Astrocyte (in vitro differentiated cells and primary cell): ENCODE data around the gene CDHR5. TPM values are rescaled to one million over a fixed set of nuclear protein-coding genes. Genes with fewer than 3 reads are reported as not detected.
A peak's percentile ranks its signal among the peaks of the same experiment; 100 is the strongest.

Experiments used
- DNase-seq: peaks from one replicate; pipeline ENCODE4 v3.0.0-alpha.2; 2010; ENCODE audit warnings: low read depth
- FAIRE-seq: peaks from 2 replicates; lab custom pipeline; 2011; peaks lifted over from hg19 to GRCh38; lab: Jason Lieb, UNC
- H2AFZ ChIP-seq: 2 replicates; pipeline ENCODE4 v1.6.0; 2012; ENCODE audit warnings: low read depth, low read length, inconsistent platforms
- H3K27ac ChIP-seq: 2 replicates; pipeline ENCODE4 v1.5.1; 2011; ENCODE audit warnings: low read depth, low read length, inconsistent platforms
- H3K27me3 ChIP-seq: 2 replicates; pipeline ENCODE4 v1.6.0; 2011; ENCODE audit warnings: low read length, inconsistent platforms; ENCODE audit not compliant: insufficient read depth
- H3K36me3 ChIP-seq: 2 replicates; pipeline ENCODE4 v1.5.1; 2011; ENCODE audit warnings: low read length, inconsistent platforms; ENCODE audit not compliant: insufficient read depth
- H3K4me1 ChIP-seq: 2 replicates; pipeline ENCODE4 v1.5.1; 2011; ENCODE audit warnings: low read length, inconsistent platforms; ENCODE audit not compliant: insufficient read depth
- H3K4me2 ChIP-seq: 2 replicates; pipeline ENCODE4 v1.6.0; 2012; ENCODE audit warnings: low read length, inconsistent platforms
- H3K4me3 ChIP-seq: 2 replicates; pipeline ENCODE4 v1.5.1; 2011; ENCODE audit warnings: low read depth, mild to moderate bottlenecking, low read length, inconsistent platforms; ENCODE audit not compliant: insufficient read depth
- H3K79me2 ChIP-seq: 2 replicates; pipeline ENCODE4 v1.6.0; 2012; ENCODE audit warnings: mild to moderate bottlenecking, low read length, inconsistent platforms; ENCODE audit not compliant: insufficient read depth
- H3K9ac ChIP-seq: 2 replicates; pipeline ENCODE4 v1.6.0; 2012; ENCODE audit warnings: mild to moderate bottlenecking, low read length, inconsistent platforms
- H3K9me3 ChIP-seq: 2 replicates; pipeline ENCODE4 v1.5.1; 2012; ENCODE audit warnings: low read depth, mild to moderate bottlenecking, low read length, inconsistent platforms; ENCODE audit not compliant: insufficient read depth
- H4K20me1 ChIP-seq: 2 replicates; pipeline ENCODE4 v1.6.0; 2012; ENCODE audit warnings: low read length, inconsistent platforms; ENCODE audit not compliant: insufficient read depth
- H3K27ac Mint-ChIP-seq: one replicate; pipeline ENCODE4 v1.8.0; 2021; ENCODE audit warnings: mild to moderate bottlenecking, mixed read lengths; ENCODE audit not compliant: unreplicated experiment
- H3K27me3 Mint-ChIP-seq: one replicate; pipeline ENCODE4 v1.8.0; 2021; ENCODE audit warnings: low read depth, mixed read lengths; ENCODE audit not compliant: unreplicated experiment
- H3K36me3 Mint-ChIP-seq: one replicate; pipeline ENCODE4 v1.8.0; 2021; ENCODE audit warnings: low read depth, mixed read lengths; ENCODE audit not compliant: unreplicated experiment
- H3K4me1 Mint-ChIP-seq: one replicate; pipeline ENCODE4 v1.8.0; 2021; ENCODE audit warnings: low read depth, mixed read lengths; ENCODE audit not compliant: unreplicated experiment
- H3K4me3 Mint-ChIP-seq: one replicate; pipeline ENCODE4 v1.8.0; 2021; ENCODE audit warnings: mild to moderate bottlenecking, moderate library complexity, mixed read lengths; ENCODE audit not compliant: unreplicated experiment
- H3K9me3 Mint-ChIP-seq: one replicate; pipeline ENCODE4 v1.8.0; 2021; ENCODE audit warnings: mild to moderate bottlenecking, mixed read lengths; ENCODE audit not compliant: unreplicated experiment
- CTCF ChIP-seq: IDR thresholded peaks from 2 replicates; pipeline ENCODE4 v1.5.1; 2011; ENCODE audit warnings: low read depth, mild to moderate bottlenecking, inconsistent platforms, low read length, moderate library complexity; ENCODE audit not compliant: insufficient read depth
- EZH2 ChIP-seq: IDR thresholded peaks from 2 replicates; pipeline ENCODE4 v1.6.1; 2012; ENCODE audit warnings: mild to moderate bottlenecking, low read length, inconsistent platforms; ENCODE audit not compliant: insufficient read depth
- total RNA-seq: library from RNA; stranded (reverse); gene quantifications from 2 replicates; pipeline ENCODE4 v1.2.1, GENCODE V29; 2021

Gene CDHR5
- total RNA-seq, 1 donor from 2014 or later: not detected

- H3K4me1 ChIP-seq: peaks cover 16% of the 10 kb centered on the region
- TF ChIP-seq EZH2 (no peak), CTCF (no peak)
- H3K9ac ChIP-seq: peak overlapping the region; percentile 99
- no peak overlapping the region for H2AFZ ChIP-seq
- H3K79me2 ChIP-seq: peaks cover 61% of the 10 kb centered on the region
- peaks cover 5% of the 10 kb centered on the region for H3K36me3 ChIP-seq
- H4K20me1 ChIP-seq: peaks cover 58% of the 10 kb centered on the region
- peaks cover 39% of the 10 kb centered on the region for H3K4me1 Mint-ChIP-seq
- H3K4me3 ChIP-seq: peak overlapping the region; percentile 98
- DNase-seq (no peak), FAIRE-seq (no peak)
- peak overlapping the region; percentile 96 for H3K4me2 ChIP-seq
- H3K27ac ChIP-seq: no peak overlapping the region
- peaks cover 6% of the 10 kb centered on the region for H3K27me3 ChIP-seq
- H3K27me3 Mint-ChIP-seq: peaks cover 13% of the 10 kb centered on the region
- H3K27ac Mint-ChIP-seq: peak overlapping the region; percentile 26
- H3K9me3 Mint-ChIP-seq: no peaks in the 10 kb centered on the region
- H3K36me3 Mint-ChIP-seq: peaks cover 12% of the 10 kb centered on the region
- H3K9me3 ChIP-seq: no peaks in the 10 kb centered on the region
- H3K4me3 Mint-ChIP-seq: peak overlapping the region; percentile 98
Observed at GRCh38 chr11:578276-579035, 46.3 kb downstream of the CDHR5 start.

GRCh38 chr11:577611-577894 lies 47.2 kb downstream of the CDHR5 start:
- peaks cover 53% of the 10 kb centered on the region for H4K20me1 ChIP-seq
- peaks cover 39% of the 10 kb centered on the region for H3K4me1 Mint-ChIP-seq
- peaks cover 17% of the 10 kb centered on the region for H3K27me3 Mint-ChIP-seq
- peak overlapping the region; percentile 84 for H3K27ac ChIP-seq
- peaks cover 3% of the 10 kb centered on the region for H3K36me3 ChIP-seq
- FAIRE-seq: no peak
- peaks cover 6% of the 10 kb centered on the region for H3K27me3 ChIP-seq
- H3K27ac Mint-ChIP-seq: peak overlapping the region; percentile 92
- H3K4me1 ChIP-seq: peaks cover 16% of the 10 kb centered on the region
- TF ChIP-seq EZH2 (no peak), CTCF (no peak)
- peaks cover 12% of the 10 kb centered on the region for H3K36me3 Mint-ChIP-seq
- H3K9ac ChIP-seq: peak overlapping the region; percentile 99
- H3K4me2 ChIP-seq: peak overlapping the region; percentile 96
- H3K9me3 Mint-ChIP-seq: no peaks in the 10 kb centered on the region
- peak overlapping the region; percentile 98 for H3K4me3 Mint-ChIP-seq
- DNase-seq: no peak
- peaks cover 57% of the 10 kb centered on the region for H3K79me2 ChIP-seq
- peak overlapping the region; percentile 98 for H3K4me3 ChIP-seq
- H3K9me3 ChIP-seq: no peaks in the 10 kb centered on the region
- H2AFZ ChIP-seq: no peak overlapping the region
